ENCODE results near the gene KAT8. TPM values are rescaled to one million over a fixed set of nuclear protein-coding genes. Genes with fewer than 3 reads are reported as not detected.

Gene KAT8
- total RNA-seq, 2 experiments from 2014 or later, result 114 to 124 TPM

DNA sequence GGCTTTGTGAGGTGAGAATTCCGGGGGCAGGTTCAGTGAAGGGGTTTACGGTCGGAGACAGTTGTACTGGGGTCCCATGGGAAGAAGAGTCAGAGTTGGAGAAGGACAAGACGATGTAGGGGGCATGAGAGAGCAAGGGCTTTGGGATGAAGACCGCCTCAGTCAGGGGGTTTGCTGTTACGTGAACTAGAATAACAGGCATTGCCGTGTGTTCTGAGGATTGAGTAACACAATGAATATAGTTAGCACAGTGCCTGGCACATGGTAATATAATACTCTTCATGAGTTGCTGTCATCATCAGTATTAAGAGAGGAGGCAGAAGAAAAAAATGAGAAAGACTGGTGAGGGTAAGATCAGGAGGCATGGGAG is 42.7 kb upstream of the KAT8 start:
- ChIA-PET CTCF (interaction anchor here (1.2 to 2.3 kb wide), 5 partner anchors 21 to 230 kb away, joined by 3 to 21 read pairs (median 7); partner anchors contain the start of genes HSD3B7 and KAT8), POLR2A (interaction anchor here (1.0 to 3.4 kb wide), 22 partner anchors 9 to 795 kb away, joined by 3 to 79 read pairs (median 8); partner anchors contain the start of genes ARMC5, FBRS, FUS and KAT8)
- peaks cover 56% of the 10 kb centered on the region for H3K36me3 Mint-ChIP-seq (ENCODE audit: low read depth)
- intact Hi-C loops (cut with DNase I, micrococcal nuclease), result loop anchor here (1.0 to 10.0 kb wide), 10 partner anchors 20 to 793 kb away; partner anchors contain the start of genes KAT8 (in 2 of the 2), VKORC1 (in 2 of the 2), ARMC5 (in 1 of the 2) and FBXL19 (in 1 of the 2)
- DNase-seq (no peak), ATAC-seq (ENCODE audit: poor library complexity) (no peak)
- no peaks in the 10 kb centered on the region for H3K27me3 Mint-ChIP-seq
- no peaks in the 10 kb centered on the region for H3K9me3 ChIP-seq (ENCODE audit: control insufficient read depth in 1 of 2, insufficient read depth in 1 of 2, low read length in 2 of 2)
- TF ChIP-seq, protein P1, sequence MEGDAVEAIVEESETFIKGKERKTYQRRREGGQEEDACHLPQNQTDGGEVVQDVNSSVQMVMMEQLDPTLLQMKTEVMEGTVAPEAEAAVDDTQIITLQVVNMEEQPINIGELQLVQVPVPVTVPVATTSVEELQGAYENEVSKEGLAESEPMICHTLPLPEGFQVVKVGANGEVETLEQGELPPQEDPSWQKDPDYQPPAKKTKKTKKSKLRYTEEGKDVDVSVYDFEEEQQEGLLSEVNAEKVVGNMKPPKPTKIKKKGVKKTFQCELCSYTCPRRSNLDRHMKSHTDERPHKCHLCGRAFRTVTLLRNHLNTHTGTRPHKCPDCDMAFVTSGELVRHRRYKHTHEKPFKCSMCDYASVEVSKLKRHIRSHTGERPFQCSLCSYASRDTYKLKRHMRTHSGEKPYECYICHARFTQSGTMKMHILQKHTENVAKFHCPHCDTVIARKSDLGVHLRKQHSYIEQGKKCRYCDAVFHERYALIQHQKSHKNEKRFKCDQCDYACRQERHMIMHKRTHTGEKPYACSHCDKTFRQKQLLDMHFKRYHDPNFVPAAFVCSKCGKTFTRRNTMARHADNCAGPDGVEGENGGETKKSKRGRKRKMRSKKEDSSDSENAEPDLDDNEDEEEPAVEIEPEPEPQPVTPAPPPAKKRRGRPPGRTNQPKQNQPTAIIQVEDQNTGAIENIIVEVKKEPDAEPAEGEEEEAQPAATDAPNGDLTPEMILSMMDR (IDR thresholded peaks at IDR 0.05), result no peak
- peak overlapping the region; percentile 93 to 95 for H3K27ac ChIP-seq (ENCODE audit: low read depth in 1 of 2, low read length in 2 of 2)
- peak overlapping the region; percentile 96 for H3K4me3 ChIP-seq (ENCODE audit: low read length)
- peaks cover 35% of the 10 kb centered on the region for H3K4me1 ChIP-seq (ENCODE audit: insufficient read depth, low read length)
- H3K27ac Mint-ChIP-seq, result peak overlapping the region; percentile 92
- H3K27me3 ChIP-seq (ENCODE audit: control insufficient read depth in 1 of 2, insufficient read depth in 2 of 2, low read length in 2 of 2), result no peaks in the 10 kb centered on the region
- peaks cover 36% of the 10 kb centered on the region for H3K36me3 ChIP-seq (ENCODE audit: insufficient read depth, low read length)
- peak overlapping the region; percentile 89 for H3K4me3 Mint-ChIP-seq
- H3K4me1 Mint-ChIP-seq (ENCODE audit: low read depth), result peaks cover 32% of the 10 kb centered on the region
- no peaks in the 10 kb centered on the region for H3K9me3 Mint-ChIP-seq

DNA sequence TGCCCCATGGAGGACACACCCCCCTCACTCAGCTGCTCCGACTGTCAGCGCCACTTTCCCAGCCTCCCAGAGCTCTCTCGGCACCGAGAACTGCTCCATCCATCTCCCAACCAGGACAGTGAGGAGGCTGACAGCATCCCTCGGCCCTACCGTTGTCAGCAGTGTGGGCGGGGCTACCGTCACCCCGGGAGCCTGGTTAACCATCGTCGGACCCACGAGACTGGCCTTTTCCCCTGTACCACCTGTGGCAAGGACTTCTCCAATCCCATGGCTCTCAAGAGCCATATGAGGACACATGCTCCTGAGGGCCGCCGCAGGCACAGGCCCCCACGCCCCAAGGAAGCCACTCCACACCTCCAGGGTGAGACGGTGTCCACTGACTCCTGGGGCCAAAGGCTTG is 41.1 kb upstream of the KAT8 start:
- CTCF ChIA-PET, result no interaction called here
- TF ChIP-seq, protein P1 (IDR thresholded peaks at IDR 0.05), result no peak
- H3K4me1 Mint-ChIP-seq (ENCODE audit: low read depth), result peaks cover 32% of the 10 kb centered on the region

DNA sequence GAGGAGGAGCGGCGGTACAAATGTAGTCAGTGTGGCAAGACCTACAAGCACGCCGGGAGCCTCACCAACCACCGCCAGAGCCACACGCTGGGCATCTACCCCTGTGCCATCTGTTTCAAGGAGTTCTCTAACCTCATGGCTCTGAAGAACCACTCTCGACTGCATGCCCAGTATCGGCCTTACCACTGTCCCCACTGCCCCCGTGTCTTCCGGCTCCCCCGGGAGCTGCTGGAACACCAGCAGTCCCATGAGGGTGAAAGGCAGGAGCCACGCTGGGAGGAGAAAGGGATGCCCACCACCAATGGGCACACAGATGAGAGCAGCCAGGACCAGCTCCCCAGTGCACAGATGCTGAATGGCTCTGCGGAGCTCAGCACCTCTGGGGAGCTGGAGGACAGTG is 40.4 kb upstream of the KAT8 start:
- no peak overlapping the region for H3K4me3 Mint-ChIP-seq
- peaks cover 70% of the 10 kb centered on the region for H3K36me3 Mint-ChIP-seq (ENCODE audit: low read depth)
- H3K4me1 ChIP-seq (ENCODE audit: insufficient read depth, low read length), result peaks cover 40% of the 10 kb centered on the region
- H3K9me3 ChIP-seq (ENCODE audit: control insufficient read depth in 1 of 2, insufficient read depth in 1 of 2, low read length in 2 of 2), result no peaks in the 10 kb centered on the region
- DNase-seq (no peak), ATAC-seq (ENCODE audit: poor library complexity) (no peak)
- H3K36me3 ChIP-seq (ENCODE audit: insufficient read depth, low read length), result peaks cover 56% of the 10 kb centered on the region
- ChIA-PET POLR2A (no interaction called here), CTCF (no interaction called here)
- H3K27me3 ChIP-seq (ENCODE audit: control insufficient read depth in 1 of 2, insufficient read depth in 2 of 2, low read length in 2 of 2), result no peaks in the 10 kb centered on the region
- H3K4me3 ChIP-seq (ENCODE audit: low read length), result no peak overlapping the region
- no peaks in the 10 kb centered on the region for H3K9me3 Mint-ChIP-seq
- intact Hi-C loops (cut with DNase I, micrococcal nuclease), result loop anchor here in 1 of 2 experiments (10.0 kb wide), 2 partner anchors 122 to 152 kb away; partner anchors contain the start of genes FBXL19 and SETD1A
- peaks cover 26% of the 10 kb centered on the region for H3K4me1 Mint-ChIP-seq (ENCODE audit: low read depth)
- H3K27me3 Mint-ChIP-seq, result no peaks in the 10 kb centered on the region
- H3K27ac ChIP-seq (ENCODE audit: low read depth in 1 of 2, low read length in 2 of 2), result no peak overlapping the region
- TF ChIP-seq, protein P1 (IDR thresholded peaks at IDR 0.05), result no peak
- no peak overlapping the region for H3K27ac Mint-ChIP-seq

More for the DNA sequence above, 41.1 kb upstream of the KAT8 start:
- DNase-seq (peak in 1 of 14 experiments; percentile 28), ATAC-seq (ENCODE audit: poor library complexity) (no peak)
- H3K9me3 ChIP-seq (ENCODE audit: control insufficient read depth in 1 of 2, insufficient read depth in 1 of 2, low read length in 2 of 2), result no peaks in the 10 kb centered on the region
- H3K27me3 ChIP-seq (ENCODE audit: control insufficient read depth in 1 of 2, insufficient read depth in 2 of 2, low read length in 2 of 2), result no peaks in the 10 kb centered on the region
- no peak overlapping the region for H3K4me3 ChIP-seq (ENCODE audit: low read length)
- Mint-ChIP-seq H3K4me3 (peak overlapping the region; percentile 89), H3K36me3 (ENCODE audit: low read depth) (peaks cover 69% of the 10 kb centered on the region), H3K27ac (peak overlapping the region; percentile 92), H3K27me3 (no peaks in the 10 kb centered on the region), H3K9me3 (no peaks in the 10 kb centered on the region)
- H3K4me1 ChIP-seq (ENCODE audit: insufficient read depth, low read length), result peaks cover 39% of the 10 kb centered on the region
- peaks cover 51% of the 10 kb centered on the region for H3K36me3 ChIP-seq (ENCODE audit: insufficient read depth, low read length)
- intact Hi-C loops (cut with DNase I, micrococcal nuclease), result loop anchor here in 1 of 2 experiments (10.0 kb wide), 2 partner anchors 122 to 152 kb away; partner anchors contain the start of genes FBXL19 and SETD1A
- no peak overlapping the region for H3K27ac ChIP-seq (ENCODE audit: low read depth in 1 of 2, low read length in 2 of 2)
- POLR2A ChIA-PET, result no interaction called here

All from CD4-positive, alpha-beta T cell (primary cell).